ENCODE results near the gene ZNF18.
A peak's percentile ranks its signal among the peaks of the same experiment; 100 is the strongest.
"Not testable (repeated sequence)": the region's sequence is repeated elsewhere in the genome, so short reads cannot be mapped to it uniquely, and the experiment has no call there.

The ZNF18 gene

DNA sequence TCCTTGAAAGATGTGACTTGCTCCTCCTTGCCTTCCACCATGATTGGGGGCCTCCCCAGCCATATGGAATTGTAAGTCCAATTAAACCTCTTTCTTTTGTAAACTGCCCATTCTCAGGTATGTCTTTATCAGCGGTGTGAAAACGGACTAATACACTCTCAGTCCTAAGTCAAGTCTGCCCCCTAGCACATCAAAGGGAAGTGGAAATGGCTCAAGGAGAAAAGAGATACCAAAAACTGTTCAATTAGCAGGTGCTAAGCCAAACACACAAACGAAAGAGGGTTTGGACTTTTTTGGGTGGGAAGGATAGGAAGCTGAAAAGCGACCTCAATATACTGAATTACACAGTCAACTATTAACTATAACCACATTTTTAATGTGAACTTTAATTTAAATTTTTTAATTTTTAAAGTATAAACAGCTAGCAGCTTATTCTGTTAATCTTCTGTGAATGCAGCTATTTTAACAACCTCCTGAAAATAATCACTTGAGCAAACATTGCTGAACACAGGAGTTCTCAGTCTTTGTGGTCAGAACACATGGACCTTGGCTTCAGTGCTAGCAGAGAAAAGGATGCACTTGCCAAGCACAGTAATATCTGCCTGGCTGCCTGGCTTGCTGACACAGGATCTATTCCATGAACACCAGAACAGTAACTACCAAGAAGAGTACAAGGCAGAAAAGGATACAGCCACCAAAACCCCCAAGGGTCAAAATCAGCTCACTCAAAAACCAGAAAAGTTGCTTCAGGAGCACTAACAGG is 10.9 kb downstream of the ZNF18 start:
- peak; percentile 55 for DNase-seq

DNA sequence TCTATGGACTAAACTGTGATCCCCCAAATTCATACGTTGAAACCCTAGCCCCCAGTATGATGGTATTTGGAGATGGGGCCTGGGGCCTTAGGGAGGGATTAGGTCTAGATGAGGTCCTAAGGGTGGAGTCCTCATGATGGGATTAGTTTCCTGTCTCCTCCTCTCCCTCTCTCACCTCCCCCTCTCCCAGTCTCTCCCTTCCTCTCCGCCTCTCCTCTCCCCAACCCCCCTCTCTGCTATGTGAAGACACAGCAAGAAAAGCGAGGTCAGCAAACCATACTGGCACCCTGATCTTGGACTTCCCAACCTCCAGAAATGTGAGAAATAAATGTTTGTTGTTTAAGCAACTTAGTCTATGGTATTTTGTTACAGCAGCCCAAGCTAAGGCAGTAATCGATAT is 15.4 kb downstream of the ZNF18 start:
- no peak for DNase-seq

- DNase-seq: no peak
Measured at GRCh38 chr17:11980813-11981212, 16.5 kb downstream of the ZNF18 start.

DNA sequence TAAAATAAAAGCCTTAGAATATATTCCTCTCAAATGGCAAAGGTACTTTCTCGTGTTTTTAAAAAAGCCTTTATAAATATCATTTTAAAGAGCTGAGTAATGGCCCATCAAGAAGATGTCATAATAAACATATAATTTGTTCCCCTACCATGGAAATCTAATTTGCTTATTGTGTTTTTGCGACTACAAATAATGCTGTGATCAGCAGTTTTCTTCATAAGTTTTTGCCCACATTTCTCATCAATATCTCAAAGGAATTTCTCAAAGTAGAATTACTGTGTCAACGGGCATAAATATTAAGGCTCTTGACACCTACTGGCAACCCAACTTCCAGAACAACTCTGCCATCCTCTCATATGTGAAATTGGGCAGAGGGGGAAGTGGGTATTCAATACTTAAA is 17.5 kb downstream of the ZNF18 start:
- DNase-seq: no peak

DNA sequence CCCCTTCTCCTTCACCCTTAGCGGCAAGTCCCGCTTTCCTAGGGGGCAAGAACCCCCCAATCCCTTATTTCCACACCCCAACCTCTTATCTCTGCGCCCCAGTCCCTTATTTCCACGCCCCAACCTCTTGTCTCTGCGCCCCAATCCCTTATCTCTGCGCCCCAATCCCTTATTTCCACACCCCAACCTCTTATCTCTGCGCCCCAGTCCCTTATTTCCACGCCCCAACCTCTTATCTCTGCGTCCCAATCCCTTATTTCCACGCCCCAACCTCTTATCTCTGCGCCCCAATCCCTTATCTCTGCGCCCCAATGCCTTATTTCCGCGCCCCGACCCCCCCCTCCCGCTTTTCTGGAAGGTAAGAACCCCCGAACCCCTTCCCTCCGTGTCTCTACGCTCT is 24.5 kb downstream of the ZNF18 start:
- not testable (repeated sequence) for DNase-seq

DNA sequence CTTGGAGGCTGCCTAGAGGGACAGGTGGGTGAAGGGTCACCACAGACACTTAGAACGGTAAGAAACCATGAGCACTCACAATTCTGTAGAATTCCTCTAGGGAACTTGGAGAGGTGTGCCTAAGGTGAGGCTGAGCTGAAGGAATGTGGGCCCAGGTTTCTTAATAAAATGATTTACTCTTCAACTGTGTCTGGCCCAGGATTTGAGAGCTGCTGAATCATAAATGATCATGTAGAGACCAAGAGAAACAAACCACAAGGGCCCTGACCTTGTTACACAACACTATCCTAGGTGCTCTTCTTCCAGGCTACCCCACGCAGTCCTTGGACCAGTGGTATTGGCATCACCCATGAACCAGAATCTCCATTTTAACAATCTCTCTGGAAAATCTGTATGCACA is 27.7 kb downstream of the ZNF18 start:
- DNase-seq: no peak

DNA sequence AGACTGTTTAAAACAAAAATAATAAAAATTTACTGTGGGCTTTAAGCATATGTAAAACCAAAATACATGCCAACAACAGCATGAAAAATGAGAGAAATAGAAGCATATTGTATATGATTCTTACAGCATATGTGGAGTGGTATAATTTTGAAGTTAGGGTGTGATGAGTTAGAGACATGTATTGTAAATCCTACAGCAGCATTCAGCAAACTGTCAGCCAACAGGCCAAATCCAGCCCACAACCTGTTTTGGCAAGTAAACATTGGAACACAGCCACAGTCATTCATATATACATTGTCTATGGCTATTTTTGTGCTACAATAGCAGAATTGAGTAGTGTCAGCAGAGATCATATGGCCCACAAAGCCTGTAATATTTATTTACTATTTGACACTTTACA is 42.3 kb downstream of the ZNF18 start:
- no peak for DNase-seq

DNA sequence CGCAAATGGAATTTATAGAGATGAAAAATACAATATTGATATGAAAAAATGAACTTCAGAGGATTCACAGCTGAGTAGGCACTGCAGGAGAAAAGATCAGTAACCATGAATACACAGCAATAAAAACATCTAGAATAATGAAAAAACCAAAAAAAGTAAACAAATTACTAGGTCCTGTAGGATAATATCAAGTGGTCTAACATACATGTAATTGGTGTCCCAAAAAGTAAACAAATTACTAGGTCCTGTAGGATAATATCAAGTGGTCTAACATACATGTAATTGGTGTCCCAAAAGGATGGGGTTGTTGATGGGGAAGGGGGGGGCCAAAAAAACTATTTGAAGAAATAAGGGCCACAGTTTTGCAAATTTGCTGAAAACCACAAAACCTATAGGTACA is 43.4 kb downstream of the ZNF18 start:
- DNase-seq: no peak

- DNase-seq: no peak
Measured at GRCh38 chr17:11952610-11953009, 44.7 kb downstream of the ZNF18 start.

DNA sequence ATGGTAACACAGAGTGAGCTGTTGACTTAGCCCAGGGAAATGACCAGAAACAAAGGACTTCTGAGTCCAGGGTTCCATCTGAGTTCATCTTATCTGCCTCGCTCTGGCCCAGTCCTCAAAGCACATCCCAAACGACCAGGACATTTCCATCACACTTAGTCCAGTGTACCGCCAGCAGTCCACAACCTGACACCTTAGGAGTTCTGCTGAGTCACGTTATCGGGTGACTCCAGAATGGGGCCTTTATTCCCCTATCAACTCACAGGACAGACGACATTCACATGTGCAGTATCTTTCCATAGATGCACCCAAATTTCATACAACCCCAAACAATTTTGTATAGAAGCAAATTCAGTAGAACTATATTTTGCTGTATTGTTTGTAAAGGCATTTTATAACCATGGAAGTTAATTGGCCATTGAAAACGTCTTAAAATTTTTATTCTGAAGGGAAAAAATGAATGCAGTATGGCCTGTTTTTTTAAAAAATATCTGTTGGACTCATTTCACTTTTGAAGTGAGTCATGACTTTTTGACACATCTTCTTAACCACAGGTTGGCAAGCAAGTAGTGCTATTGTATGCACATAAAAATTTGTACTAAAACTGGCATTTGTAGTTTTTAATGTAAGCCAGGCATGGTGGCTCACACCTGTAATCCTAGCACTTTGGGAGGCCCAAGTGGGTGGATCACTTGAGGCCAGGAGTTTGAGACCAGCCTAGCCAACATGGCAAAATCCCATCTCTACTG is 46.3 kb downstream of the ZNF18 start:
- no peak for DNase-seq

DNA sequence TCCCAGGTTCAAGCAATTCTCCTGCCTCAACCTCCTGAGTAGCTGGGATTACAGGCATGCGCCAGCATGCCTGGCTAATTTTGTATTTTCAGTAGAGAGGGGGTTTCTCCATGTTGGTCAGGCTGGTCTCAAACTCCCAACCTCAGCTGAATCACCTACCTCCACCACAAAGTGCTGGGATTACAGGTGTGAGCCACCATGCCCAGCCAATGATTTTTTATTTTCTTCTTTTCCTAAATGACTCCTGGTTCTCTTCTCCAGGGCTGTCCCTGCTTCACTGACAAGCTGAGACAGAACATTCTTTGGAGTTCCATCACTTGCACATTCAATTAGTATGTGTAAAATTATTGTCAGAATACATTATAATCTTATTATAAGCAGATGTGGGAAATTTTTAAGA is 47.7 kb downstream of the ZNF18 start:
- not testable (repeated sequence) for DNase-seq

- DNase-seq: peak; percentile 25
Measured at GRCh38 chr17:11948789-11949188, 48.5 kb downstream of the ZNF18 start.

GRCh38 chr17:11944587-11944986 is 52.7 kb downstream of the ZNF18 start:
- no peak for DNase-seq

GRCh38 chr17:11943759-11944347 is 53.4 kb downstream of the ZNF18 start:
- no peak for DNase-seq

DNA sequence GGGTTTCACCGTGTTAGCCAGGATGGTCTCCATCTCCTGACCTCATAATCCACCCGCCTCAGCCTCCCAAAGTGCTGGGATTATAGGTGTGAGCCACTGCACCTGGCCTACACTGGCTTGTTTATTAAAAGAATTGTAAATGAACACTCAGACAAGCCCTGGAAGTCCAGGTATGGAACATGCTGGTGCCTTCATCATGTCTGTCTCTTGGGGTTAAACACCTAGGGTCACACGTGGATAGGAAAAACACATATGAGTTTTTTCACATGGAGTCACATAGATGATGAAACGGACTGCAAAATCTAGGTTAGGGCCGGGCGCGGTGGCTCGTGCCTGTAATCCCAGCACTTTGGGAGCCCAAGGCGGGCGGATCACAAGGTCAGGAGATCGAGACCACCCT is 54.2 kb downstream of the ZNF18 start:
- not testable (repeated sequence) for DNase-seq

DNA sequence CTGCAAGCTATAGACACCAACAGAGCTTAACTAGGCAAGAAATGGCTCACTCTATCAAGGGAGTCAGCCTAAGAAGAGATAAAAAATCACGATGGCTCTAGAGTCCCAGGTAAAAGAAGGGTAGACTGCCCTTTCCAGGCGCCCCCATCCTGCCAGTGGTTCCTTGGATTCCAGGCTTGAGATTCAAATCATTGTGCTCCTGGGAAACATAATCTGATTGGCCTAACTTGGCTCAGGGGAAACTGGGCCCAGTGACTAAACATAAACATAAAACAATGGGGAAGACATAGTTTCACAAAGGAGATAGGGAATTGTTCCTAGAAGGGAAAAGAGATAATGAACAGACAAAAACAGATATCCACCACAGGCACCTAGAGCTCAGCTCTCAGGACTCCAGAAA is 56.4 kb downstream of the ZNF18 start:
- no peak for DNase-seq

DNA sequence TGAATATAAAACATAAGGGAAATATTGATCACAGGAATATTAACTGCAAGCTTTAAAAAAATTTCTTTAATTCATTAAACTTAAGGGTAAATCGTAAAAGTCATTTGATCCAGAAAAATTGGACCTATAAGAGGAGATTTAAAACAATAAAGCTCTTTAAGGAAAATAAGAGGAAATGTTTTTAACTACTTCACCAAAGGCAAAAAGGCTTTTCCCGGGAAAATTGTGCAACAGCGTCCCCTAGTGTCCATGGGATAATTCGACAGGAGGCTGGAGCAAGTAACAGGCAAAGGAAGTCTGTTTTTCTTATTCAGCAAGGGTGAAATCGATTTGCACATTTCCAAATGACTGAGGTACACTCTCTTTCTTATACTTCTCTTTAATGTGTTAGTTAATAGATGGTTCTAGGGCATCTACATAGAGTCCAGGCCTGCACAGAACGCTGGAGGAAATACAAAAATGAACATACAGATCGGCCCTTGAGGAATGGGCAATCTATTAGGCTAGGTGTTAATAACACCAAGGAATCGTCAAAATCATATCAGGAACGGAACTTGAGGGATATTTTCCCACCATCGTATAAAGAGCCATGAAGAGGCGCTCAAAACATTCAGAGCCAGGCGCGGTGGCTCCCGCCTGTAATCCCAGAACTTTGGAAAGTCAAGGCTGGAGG is 61.4 kb downstream of the ZNF18 start:
- peak; percentile 71 for DNase-seq

DNA sequence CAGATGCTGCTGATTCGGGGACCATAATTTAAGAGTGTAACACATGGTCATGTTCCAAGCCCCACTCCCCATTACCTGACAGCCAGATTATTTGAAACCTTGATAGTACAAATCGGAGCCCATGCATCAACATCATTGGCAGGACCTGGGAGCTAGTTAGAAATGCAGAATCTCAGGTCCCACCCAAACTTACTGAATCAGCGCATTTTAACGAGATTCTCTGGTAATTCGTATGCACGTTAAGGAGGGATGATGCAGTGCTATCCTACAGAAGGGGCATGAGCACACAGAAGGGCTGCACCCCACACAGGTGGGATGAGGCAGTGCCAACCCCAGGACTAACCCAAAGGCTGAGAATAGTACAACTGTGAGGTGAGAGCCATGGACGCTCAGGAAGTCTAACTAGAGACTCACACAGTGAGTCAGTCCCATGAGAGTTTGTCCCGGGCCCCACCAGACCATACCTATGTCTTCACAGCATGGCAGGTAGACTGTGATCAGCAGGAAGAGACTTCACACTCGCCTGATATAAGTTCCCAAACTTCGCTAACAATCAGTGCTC is 64.9 kb downstream of the ZNF18 start:
- DNase-seq: no peak

DNA sequence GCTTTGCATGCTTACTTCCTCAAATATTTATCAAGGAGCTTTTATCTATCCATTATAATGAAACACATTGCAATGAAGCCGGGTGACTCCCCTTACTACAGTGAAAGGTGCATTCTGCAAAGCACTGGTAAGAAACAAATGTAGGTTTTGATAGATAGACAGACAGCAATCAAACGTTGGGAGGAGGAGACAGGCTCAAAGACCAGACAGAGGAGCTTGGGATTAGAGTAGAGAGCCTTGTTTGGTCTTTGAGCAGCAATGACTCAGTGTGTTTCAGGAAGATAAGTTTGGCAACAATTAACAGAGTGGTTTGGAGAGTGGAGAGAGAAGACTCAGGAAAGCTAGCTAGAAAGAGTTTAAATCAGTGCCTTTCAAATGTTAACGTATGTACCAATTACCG is 68.8 kb downstream of the ZNF18 start:
- no peak for DNase-seq

Data from right hindlimb (tissue), 1 donor.